Loucy (cell line): ENCODE data around the gene SPOCK1.

Experiments
- EZH2phosphoT487 ChIP-seq: fragments of 200-600 bp; IDR thresholded peaks from 2 replicates; pipeline ENCODE4 v1.6.1; 2018; ENCODE audit warnings: antibody characterized with exemption, mild to moderate bottlenecking, moderate library complexity, borderline replicate concordance
- TF ChIP-seq, protein P1 (sequence below): fragments of 200-600 bp; sonication (generic); conservative IDR thresholded peaks from 2 replicates; pipeline ENCODE4 v1.5.1; 2014; ENCODE audit warnings: mild to moderate bottlenecking, antibody characterized with exemption, low read length

DNA sequence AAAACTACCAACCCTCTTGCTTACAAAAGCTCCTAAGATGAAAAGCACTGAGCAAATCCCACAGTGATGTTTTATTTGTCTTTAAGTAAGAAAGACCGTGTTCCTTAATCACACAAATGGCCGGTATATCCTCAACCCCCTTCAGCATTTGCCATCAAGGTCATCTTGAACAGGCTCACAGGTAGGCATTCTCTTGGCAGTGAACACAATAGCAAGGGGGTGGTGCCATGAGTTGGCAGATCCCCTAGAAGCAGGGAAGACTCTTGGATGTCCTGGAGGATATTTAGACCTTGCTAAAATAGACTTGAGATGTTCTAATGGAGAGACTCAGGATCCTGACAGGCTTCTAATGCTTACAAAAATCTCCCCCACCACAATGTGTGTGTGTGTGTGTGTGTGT, 323.0 kb downstream of the SPOCK1 start:
- TF ChIP-seq, protein P1, sequence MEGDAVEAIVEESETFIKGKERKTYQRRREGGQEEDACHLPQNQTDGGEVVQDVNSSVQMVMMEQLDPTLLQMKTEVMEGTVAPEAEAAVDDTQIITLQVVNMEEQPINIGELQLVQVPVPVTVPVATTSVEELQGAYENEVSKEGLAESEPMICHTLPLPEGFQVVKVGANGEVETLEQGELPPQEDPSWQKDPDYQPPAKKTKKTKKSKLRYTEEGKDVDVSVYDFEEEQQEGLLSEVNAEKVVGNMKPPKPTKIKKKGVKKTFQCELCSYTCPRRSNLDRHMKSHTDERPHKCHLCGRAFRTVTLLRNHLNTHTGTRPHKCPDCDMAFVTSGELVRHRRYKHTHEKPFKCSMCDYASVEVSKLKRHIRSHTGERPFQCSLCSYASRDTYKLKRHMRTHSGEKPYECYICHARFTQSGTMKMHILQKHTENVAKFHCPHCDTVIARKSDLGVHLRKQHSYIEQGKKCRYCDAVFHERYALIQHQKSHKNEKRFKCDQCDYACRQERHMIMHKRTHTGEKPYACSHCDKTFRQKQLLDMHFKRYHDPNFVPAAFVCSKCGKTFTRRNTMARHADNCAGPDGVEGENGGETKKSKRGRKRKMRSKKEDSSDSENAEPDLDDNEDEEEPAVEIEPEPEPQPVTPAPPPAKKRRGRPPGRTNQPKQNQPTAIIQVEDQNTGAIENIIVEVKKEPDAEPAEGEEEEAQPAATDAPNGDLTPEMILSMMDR: no peak
- no peak for TF ChIP-seq EZH2phosphoT487
